WTC11 (cell line): ENCODE results near the gene ZFPM1. TPM values are rescaled to one million over a fixed set of nuclear protein-coding genes. Genes with fewer than 3 reads are reported as not detected.
A peak's percentile ranks its signal among the peaks of the same experiment; 100 is the strongest.

ENCODE experiments used
- ELF4 ChIP-seq: sonication (generic); formaldehyde crosslinking; IDR thresholded peaks from 2 replicates; pipeline ENCODE4 v1.8.1; 2022; ENCODE audit warnings: low read depth, mild to moderate bottlenecking, moderate library complexity, missing genetic modification reagents
- FOXK1 ChIP-seq: sonication (generic); formaldehyde crosslinking; IDR thresholded peaks from 2 replicates; pipeline ENCODE4 v1.8.0; 2022; ENCODE audit warnings: mild to moderate bottlenecking, moderate library complexity, missing genetic modification reagents
- KAT7 ChIP-seq: sonication (generic); formaldehyde crosslinking; IDR thresholded peaks from 2 replicates; pipeline ENCODE4 v1.8.1; 2023; ENCODE audit warnings: missing genetic modification reagents, mild to moderate bottlenecking, borderline replicate concordance
- MXD4 ChIP-seq: fragments of 250-450 bp; sonication (Bioruptor Pico); IDR thresholded peaks from 2 replicates; pipeline ENCODE4 v1.8.0; 2021; ENCODE audit warnings: mild to moderate bottlenecking, moderate library complexity, borderline replicate concordance
- MYBL2 ChIP-seq: sonication (generic); formaldehyde crosslinking; IDR thresholded peaks from 2 replicates; pipeline ENCODE4 v1.8.1; 2023; ENCODE audit warnings: mild to moderate bottlenecking, moderate library complexity, missing genetic modification reagents
- NR1H2 ChIP-seq: sonication (generic); formaldehyde crosslinking; IDR thresholded peaks from 2 replicates; pipeline ENCODE4 v1.9.0; 2021; ENCODE audit warnings: mild to moderate bottlenecking, moderate library complexity, missing genetic modification reagents
- OVOL2 ChIP-seq: fragments of 250-450 bp; sonication (Bioruptor Pico); IDR thresholded peaks from 2 replicates; pipeline ENCODE4 v1.9.0; 2021; ENCODE audit warnings: mild to moderate bottlenecking, borderline replicate concordance
- RORB ChIP-seq: fragments of 250-450 bp; sonication (Bioruptor Pico); IDR thresholded peaks from 2 replicates; pipeline ENCODE4 v1.9.0; 2021; ENCODE audit warnings: mild to moderate bottlenecking
- SMAD4 ChIP-seq: sonication (generic); formaldehyde crosslinking; IDR thresholded peaks from 2 replicates; pipeline ENCODE4 v1.8.0; 2022; ENCODE audit warnings: mild to moderate bottlenecking, missing genetic modification reagents
- TCF7 ChIP-seq: sonication (generic); formaldehyde crosslinking; IDR thresholded peaks from 2 replicates; pipeline ENCODE4 v1.8.0; 2022; ENCODE audit warnings: mild to moderate bottlenecking, low read depth, missing genetic modification reagents, moderate library complexity
- TEAD4 ChIP-seq: sonication (generic); formaldehyde crosslinking; IDR thresholded peaks from 2 replicates; pipeline ENCODE4 v1.8.0; 2022; ENCODE audit warnings: mild to moderate bottlenecking, missing genetic modification reagents
- USF2 ChIP-seq: sonication (generic); formaldehyde crosslinking; IDR thresholded peaks from 2 replicates; pipeline ENCODE4 v1.8.1; 2023; ENCODE audit warnings: mild to moderate bottlenecking, missing genetic modification reagents, moderate library complexity
- ZBTB21 ChIP-seq: sonication (generic); formaldehyde crosslinking; IDR thresholded peaks from 2 replicates; pipeline ENCODE4 v1.8.1; 2023; ENCODE audit warnings: mild to moderate bottlenecking, missing genetic modification reagents, borderline replicate concordance
- ZNF138 ChIP-seq: sonication (generic); formaldehyde crosslinking; conservative IDR thresholded peaks from 2 replicates; pipeline ENCODE4 v1.8.1; 2022; ENCODE audit warnings: mild to moderate bottlenecking, moderate library complexity, missing genetic modification reagents
- total RNA-seq: library from RNA; stranded (reverse); gene quantifications from 3 replicates; pipeline ENCODE4 v1.2.3, GENCODE V29; 2021
- TF ChIP-seq, protein P1 (sequence below): sonication (generic); formaldehyde crosslinking; IDR thresholded peaks from 2 replicates; pipeline ENCODE4 v1.8.0; 2022; ENCODE audit warnings: missing genetic modification reagents
- TF ChIP-seq, protein P2 (sequence below): sonication (generic); formaldehyde crosslinking; IDR thresholded peaks from 2 replicates; pipeline ENCODE4 v1.8.0; 2022; ENCODE audit warnings: mild to moderate bottlenecking, missing genetic modification reagents
- TF ChIP-seq, protein P3 (sequence below): sonication (generic); formaldehyde crosslinking; IDR thresholded peaks from 2 replicates; pipeline ENCODE4 v1.8.1; 2023; ENCODE audit warnings: mild to moderate bottlenecking, missing genetic modification reagents, borderline replicate concordance
- TF ChIP-seq, protein P4 (sequence below): fragments of 200-600 bp; IDR thresholded peaks from 2 replicates; pipeline ENCODE4 v1.8.0; 2022; ENCODE audit warnings: antibody characterized with exemption
- TF ChIP-seq, protein P5 (sequence below): sonication (generic); formaldehyde crosslinking; conservative IDR thresholded peaks from 2 replicates; pipeline ENCODE4 v1.8.1; 2023; ENCODE audit warnings: mild to moderate bottlenecking, low read depth, missing genetic modification reagents, moderate library complexity

The ZFPM1 gene
- total RNA-seq, 1 experiment from 2014 or later: 9.3 TPM

DNA sequence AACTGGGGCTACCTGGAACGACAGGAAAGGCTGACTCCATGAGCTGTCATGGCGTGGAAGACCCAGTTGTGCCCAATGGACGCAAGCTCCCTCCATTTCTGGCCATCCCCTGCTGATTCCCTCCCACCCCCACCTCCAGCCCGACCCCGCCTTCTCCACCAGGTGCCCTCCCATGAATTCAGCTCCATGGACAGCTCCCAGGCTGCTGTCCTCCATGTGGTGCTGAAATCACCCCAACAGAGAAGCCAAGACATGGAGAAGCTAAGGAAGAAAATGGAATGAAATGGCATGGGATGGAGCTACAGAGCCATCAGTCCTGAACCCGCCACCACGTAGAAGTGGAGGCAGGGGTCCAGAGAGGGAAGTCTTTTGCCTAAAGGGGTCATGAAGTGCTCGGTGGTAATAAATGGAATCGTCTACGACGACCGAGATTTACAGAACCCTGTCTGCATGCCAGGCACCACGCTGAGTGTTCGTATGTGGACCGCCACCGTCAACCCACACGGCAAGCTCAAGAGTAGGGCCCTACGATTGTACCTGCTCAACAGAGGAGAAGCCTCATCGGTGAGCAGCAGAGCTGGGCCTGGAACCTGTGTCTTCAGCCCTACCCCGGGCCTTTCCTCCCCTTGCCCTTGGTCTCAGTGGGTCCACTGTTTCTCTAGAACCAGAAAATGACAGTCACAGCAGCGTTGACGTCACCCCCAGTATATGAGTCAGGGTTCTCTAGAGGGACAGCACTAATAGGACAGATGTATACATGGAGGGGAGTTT lies 107.8 kb downstream of the ZFPM1 start (continued):
- TF ChIP-seq FOXK1 (CRISPR knock-in tag): peak; percentile 99
- TF ChIP-seq, protein P1, sequence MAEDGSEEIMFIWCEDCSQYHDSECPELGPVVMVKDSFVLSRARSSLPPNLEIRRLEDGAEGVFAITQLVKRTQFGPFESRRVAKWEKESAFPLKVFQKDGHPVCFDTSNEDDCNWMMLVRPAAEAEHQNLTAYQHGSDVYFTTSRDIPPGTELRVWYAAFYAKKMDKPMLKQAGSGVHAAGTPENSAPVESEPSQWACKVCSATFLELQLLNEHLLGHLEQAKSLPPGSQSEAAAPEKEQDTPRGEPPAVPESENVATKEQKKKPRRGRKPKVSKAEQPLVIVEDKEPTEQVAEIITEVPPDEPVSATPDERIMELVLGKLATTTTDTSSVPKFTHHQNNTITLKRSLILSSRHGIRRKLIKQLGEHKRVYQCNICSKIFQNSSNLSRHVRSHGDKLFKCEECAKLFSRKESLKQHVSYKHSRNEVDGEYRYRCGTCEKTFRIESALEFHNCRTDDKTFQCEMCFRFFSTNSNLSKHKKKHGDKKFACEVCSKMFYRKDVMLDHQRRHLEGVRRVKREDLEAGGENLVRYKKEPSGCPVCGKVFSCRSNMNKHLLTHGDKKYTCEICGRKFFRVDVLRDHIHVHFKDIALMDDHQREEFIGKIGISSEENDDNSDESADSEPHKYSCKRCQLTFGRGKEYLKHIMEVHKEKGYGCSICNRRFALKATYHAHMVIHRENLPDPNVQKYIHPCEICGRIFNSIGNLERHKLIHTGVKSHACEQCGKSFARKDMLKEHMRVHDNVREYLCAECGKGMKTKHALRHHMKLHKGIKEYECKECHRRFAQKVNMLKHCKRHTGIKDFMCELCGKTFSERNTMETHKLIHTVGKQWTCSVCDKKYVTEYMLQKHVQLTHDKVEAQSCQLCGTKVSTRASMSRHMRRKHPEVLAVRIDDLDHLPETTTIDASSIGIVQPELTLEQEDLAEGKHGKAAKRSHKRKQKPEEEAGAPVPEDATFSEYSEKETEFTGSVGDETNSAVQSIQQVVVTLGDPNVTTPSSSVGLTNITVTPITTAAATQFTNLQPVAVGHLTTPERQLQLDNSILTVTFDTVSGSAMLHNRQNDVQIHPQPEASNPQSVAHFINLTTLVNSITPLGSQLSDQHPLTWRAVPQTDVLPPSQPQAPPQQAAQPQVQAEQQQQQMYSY: peak; percentile 85
- TF ChIP-seq ELF4 (CRISPR knock-in tag): peak; percentile 94
- TF ChIP-seq, protein P2, sequence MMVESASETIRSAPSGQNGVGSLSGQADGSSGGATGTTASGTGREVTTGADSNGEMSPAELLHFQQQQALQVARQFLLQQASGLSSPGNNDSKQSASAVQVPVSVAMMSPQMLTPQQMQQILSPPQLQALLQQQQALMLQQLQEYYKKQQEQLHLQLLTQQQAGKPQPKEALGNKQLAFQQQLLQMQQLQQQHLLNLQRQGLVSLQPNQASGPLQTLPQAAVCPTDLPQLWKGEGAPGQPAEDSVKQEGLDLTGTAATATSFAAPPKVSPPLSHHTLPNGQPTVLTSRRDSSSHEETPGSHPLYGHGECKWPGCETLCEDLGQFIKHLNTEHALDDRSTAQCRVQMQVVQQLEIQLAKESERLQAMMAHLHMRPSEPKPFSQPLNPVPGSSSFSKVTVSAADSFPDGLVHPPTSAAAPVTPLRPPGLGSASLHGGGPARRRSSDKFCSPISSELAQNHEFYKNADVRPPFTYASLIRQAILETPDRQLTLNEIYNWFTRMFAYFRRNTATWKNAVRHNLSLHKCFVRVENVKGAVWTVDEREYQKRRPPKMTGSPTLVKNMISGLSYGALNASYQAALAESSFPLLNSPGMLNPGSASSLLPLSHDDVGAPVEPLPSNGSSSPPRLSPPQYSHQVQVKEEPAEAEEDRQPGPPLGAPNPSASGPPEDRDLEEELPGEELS (CRISPR knock-in tag): peak; percentile 100
- no peak for TF ChIP-seq OVOL2 (CRISPR knock-in tag)
- TF ChIP-seq MYBL2 (CRISPR knock-in tag): peak; percentile 96
- TF ChIP-seq SMAD4: peak; percentile 99
- peak; percentile 66 for TF ChIP-seq USF2 (CRISPR knock-in tag)
- TF ChIP-seq, protein P3, sequence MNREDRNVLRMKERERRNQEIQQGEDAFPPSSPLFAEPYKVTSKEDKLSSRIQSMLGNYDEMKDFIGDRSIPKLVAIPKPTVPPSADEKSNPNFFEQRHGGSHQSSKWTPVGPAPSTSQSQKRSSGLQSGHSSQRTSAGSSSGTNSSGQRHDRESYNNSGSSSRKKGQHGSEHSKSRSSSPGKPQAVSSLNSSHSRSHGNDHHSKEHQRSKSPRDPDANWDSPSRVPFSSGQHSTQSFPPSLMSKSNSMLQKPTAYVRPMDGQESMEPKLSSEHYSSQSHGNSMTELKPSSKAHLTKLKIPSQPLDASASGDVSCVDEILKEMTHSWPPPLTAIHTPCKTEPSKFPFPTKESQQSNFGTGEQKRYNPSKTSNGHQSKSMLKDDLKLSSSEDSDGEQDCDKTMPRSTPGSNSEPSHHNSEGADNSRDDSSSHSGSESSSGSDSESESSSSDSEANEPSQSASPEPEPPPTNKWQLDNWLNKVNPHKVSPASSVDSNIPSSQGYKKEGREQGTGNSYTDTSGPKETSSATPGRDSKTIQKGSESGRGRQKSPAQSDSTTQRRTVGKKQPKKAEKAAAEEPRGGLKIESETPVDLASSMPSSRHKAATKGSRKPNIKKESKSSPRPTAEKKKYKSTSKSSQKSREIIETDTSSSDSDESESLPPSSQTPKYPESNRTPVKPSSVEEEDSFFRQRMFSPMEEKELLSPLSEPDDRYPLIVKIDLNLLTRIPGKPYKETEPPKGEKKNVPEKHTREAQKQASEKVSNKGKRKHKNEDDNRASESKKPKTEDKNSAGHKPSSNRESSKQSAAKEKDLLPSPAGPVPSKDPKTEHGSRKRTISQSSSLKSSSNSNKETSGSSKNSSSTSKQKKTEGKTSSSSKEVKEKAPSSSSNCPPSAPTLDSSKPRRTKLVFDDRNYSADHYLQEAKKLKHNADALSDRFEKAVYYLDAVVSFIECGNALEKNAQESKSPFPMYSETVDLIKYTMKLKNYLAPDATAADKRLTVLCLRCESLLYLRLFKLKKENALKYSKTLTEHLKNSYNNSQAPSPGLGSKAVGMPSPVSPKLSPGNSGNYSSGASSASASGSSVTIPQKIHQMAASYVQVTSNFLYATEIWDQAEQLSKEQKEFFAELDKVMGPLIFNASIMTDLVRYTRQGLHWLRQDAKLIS (CRISPR knock-in tag): peak; percentile 84; the same call in 1 of the 2 replicates
- peak; percentile 91 for TF ChIP-seq ZBTB21 (CRISPR knock-in tag)
- TF ChIP-seq TEAD4 (CRISPR knock-in tag): peak; percentile 100
- TF ChIP-seq RORB (CRISPR knock-in tag): no peak
- TF ChIP-seq, protein P4, sequence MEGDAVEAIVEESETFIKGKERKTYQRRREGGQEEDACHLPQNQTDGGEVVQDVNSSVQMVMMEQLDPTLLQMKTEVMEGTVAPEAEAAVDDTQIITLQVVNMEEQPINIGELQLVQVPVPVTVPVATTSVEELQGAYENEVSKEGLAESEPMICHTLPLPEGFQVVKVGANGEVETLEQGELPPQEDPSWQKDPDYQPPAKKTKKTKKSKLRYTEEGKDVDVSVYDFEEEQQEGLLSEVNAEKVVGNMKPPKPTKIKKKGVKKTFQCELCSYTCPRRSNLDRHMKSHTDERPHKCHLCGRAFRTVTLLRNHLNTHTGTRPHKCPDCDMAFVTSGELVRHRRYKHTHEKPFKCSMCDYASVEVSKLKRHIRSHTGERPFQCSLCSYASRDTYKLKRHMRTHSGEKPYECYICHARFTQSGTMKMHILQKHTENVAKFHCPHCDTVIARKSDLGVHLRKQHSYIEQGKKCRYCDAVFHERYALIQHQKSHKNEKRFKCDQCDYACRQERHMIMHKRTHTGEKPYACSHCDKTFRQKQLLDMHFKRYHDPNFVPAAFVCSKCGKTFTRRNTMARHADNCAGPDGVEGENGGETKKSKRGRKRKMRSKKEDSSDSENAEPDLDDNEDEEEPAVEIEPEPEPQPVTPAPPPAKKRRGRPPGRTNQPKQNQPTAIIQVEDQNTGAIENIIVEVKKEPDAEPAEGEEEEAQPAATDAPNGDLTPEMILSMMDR: no peak
- peak; percentile 100 for TF ChIP-seq KAT7 (CRISPR knock-in tag)
- no peak for TF ChIP-seq ZNF138
- peak; percentile 98 for TF ChIP-seq NR1H2 (CRISPR knock-in tag)
- TF ChIP-seq MXD4 (CRISPR knock-in tag): no peak
- peak; percentile 99 for TF ChIP-seq TCF7 (CRISPR knock-in tag)
- TF ChIP-seq, protein P5, sequence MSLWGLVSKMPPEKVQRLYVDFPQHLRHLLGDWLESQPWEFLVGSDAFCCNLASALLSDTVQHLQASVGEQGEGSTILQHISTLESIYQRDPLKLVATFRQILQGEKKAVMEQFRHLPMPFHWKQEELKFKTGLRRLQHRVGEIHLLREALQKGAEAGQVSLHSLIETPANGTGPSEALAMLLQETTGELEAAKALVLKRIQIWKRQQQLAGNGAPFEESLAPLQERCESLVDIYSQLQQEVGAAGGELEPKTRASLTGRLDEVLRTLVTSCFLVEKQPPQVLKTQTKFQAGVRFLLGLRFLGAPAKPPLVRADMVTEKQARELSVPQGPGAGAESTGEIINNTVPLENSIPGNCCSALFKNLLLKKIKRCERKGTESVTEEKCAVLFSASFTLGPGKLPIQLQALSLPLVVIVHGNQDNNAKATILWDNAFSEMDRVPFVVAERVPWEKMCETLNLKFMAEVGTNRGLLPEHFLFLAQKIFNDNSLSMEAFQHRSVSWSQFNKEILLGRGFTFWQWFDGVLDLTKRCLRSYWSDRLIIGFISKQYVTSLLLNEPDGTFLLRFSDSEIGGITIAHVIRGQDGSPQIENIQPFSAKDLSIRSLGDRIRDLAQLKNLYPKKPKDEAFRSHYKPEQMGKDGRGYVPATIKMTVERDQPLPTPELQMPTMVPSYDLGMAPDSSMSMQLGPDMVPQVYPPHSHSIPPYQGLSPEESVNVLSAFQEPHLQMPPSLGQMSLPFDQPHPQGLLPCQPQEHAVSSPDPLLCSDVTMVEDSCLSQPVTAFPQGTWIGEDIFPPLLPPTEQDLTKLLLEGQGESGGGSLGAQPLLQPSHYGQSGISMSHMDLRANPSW (CRISPR knock-in tag): no peak
